GM21723 (cell line): Measurements from ENCODE around the gene OBI1.
A peak's percentile ranks its signal among the peaks of the same experiment; 100 is the strongest.
"Not testable (repeated sequence)": the region's sequence is repeated elsewhere in the genome, so short reads cannot be mapped to it uniquely, and the experiment has no call there.

Source experiments
- ATAC-seq: cut with Tn5 transposase; IDR thresholded peaks from one replicate; pipeline ENCODE4 v1.9.1; 2021; ENCODE audit warnings: mild to moderate bottlenecking, moderate library complexity; ENCODE audit not compliant: unreplicated experiment

OBI1 gene

GRCh38 chr13:78649997-78650716 is 8.8 kb downstream of the OBI1 start:
- no peak for ATAC-seq

- ATAC-seq = not testable (repeated sequence)
Measured at GRCh38 chr13:78647109-78647678, 11.8 kb downstream of the OBI1 start.

DNA sequence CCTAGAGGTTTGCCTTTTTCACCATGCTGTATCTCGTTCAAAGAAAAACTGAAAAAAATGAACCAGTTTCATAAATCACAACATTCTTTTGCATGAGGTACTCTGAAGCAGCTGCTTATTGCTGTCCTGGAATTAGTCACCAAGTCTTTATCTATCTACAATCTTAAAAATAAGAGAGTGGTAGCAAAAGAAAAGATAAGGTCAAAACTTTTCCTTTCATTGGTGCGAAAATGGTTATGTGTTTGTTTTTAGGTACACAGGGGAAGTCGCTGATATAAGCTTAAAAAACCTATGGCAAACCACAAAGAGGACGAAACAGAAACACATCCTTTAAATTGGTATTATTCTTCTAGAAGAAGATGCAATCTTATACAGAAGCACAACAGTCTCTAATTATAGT is 20.7 kb downstream of the OBI1 start:
- peak; percentile 78 for ATAC-seq

GRCh38 chr13:78636495-78636894 is 22.5 kb downstream of the OBI1 start:
- no peak for ATAC-seq

DNA sequence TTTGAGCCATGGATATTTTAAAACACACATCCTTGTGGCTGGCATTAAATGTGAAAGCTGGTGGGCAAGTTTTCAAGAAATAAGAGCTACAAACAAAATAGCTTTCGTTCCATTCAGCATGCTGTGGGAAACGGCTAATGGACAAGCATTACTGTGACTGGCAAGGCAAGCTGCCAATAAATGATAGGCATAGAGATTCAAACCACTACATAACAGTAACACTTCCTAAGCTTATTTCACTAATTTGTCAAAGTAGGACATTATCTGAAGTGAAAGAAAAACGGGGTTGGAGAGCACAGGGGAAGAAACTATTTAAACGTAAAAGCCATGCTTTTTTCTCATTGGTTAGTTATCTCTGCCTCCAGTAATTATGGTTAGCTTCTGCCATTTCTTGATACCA is 26.0 kb downstream of the OBI1 start:
- no peak for ATAC-seq

DNA sequence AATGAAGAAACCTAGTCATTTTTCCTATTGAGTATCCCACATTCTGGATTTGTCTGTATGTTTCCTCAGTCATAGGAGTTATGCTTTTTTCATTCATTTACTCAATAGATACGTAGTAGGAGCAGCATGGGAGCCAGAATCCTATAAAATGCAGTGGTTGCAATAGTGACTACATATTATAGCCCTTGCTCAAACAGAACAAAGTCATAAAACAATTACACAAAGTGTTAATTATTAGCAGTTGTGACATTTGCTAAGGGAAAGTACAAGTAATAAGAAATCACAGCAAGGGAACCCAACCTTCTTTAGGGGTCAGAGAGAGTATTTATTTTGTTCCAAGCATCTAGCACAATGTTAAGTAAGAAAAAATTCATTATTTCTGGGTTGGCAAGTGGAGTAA is 27.9 kb downstream of the OBI1 start:
- no peak for ATAC-seq

GRCh38 chr13:78630511-78630910 is 28.4 kb downstream of the OBI1 start:
- no peak for ATAC-seq

- no peak for ATAC-seq
Measured at GRCh38 chr13:78625384-78625783, 33.6 kb downstream of the OBI1 start.

- ATAC-seq = no peak
Measured at GRCh38 chr13:78623132-78623531, 35.8 kb downstream of the OBI1 start.

DNA sequence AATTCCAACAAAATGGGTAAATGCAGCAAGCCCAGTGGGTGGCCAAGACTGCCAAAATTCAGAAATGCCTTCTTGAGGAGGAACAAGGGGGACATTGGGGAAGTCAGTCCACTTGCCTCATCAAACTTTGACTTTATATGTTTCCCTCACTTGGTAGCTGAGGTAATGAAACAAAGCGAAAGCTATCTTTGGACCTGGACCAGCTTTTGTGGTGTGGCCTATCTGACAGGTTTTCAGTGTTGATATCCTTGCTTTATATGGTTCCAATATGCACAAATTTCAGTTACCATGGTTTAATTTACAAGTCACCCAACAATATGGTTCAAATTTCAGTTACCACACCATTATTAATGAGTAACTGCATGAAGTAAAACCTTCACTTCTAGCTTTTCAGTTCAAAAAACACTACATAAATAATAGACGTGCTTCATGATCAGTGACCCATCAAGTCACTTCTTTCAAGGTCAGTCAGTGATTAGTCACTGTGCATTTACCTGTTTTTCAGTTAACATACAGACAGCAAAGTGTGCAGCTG is 38.0 kb downstream of the OBI1 start:
- ATAC-seq = no peak

- no peak for ATAC-seq
Measured at GRCh38 chr13:78618411-78618810, 40.5 kb downstream of the OBI1 start.

GRCh38 chr13:78611040-78611439 is 47.9 kb downstream of the OBI1 start:
- no peak for ATAC-seq

GRCh38 chr13:78610381-78610883 is 48.5 kb downstream of the OBI1 start:
- no peak for ATAC-seq

GRCh38 chr13:78609464-78610205 is 49.3 kb downstream of the OBI1 start:
- no peak for ATAC-seq

- ATAC-seq = no peak
Measured at GRCh38 chr13:78608688-78609463, 50.1 kb downstream of the OBI1 start.

- no peak for ATAC-seq
Measured at GRCh38 chr13:78608252-78608687, 50.7 kb downstream of the OBI1 start.

DNA sequence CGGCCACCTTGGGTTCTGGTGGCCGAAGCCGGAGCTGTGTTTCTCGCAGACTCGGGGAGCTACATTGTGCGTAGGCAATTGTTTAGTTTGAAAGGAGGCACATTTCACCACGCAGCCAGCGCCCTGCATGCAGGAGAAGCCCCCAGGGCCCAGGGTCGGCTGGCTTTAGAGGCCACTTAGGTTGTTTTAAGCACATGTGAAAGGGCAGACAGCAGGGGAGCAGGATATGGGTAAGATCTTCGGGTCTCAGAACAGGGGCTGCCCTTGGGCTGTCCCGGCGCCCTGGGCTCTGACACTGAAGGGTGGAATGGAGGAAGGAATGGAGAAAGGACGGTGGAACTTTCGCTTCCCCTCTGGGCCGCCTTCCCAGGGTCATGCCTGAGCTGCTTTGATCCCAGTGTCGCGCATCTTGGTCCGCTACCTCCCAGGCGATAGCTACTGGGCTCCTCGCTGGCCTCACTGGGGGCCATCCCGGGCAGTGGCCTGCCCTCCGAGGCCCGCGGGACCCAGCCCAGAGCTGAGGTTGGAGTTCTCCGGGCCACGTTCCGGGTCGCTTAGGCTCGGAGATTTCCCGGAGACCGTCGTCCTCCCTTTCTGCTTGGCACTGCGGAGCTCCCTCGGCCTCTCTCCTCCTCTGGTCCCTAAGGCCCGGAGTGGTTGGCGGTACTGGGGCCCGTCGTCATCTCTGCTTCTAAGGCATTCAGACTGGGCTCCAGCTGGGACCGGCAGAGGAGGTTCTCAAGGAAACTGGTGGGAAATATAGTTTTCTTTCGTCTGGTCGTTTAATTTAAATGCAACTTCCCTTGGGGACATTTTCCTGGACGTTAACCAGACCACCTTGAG is 51.3 kb downstream of the OBI1 start:
- no peak for ATAC-seq

- ATAC-seq = no peak
Measured at GRCh38 chr13:78606471-78607408, 52.2 kb downstream of the OBI1 start.
